Measurements from ENCODE around the gene PRKG1.

Gene PRKG1

GRCh38 chr10:51861051-51861450 is 786.8 kb downstream of the PRKG1 start:
- no peak for DNase-seq

- no peak for DNase-seq
Observed at GRCh38 chr10:51861731-51862130, 787.4 kb downstream of the PRKG1 start.

GRCh38 chr10:51862149-51862548 is 787.9 kb downstream of the PRKG1 start:
- DNase-seq: no peak

GRCh38 chr10:51867956-51868355 is 793.7 kb downstream of the PRKG1 start:
- DNase-seq: no peak

GRCh38 chr10:51874131-51874530 is 799.8 kb downstream of the PRKG1 start:
- no peak for DNase-seq

GRCh38 chr10:51875610-51876009 is 801.3 kb downstream of the PRKG1 start:
- no peak for DNase-seq

- DNase-seq: no peak
Observed at GRCh38 chr10:51876503-51876902, 802.2 kb downstream of the PRKG1 start.

GRCh38 chr10:51876979-51877378 is 802.7 kb downstream of the PRKG1 start:
- DNase-seq: no peak

GRCh38 chr10:51877636-51878035 is 803.3 kb downstream of the PRKG1 start:
- no peak for DNase-seq

GRCh38 chr10:51878695-51879094 is 804.4 kb downstream of the PRKG1 start:
- DNase-seq: no peak

GRCh38 chr10:51879238-51879637 is 805.0 kb downstream of the PRKG1 start:
- DNase-seq: no peak

GRCh38 chr10:51881213-51881612 is 806.9 kb downstream of the PRKG1 start:
- no peak for DNase-seq

GRCh38 chr10:51886438-51887068 is 812.3 kb downstream of the PRKG1 start:
- DNase-seq: no peak

- no peak for DNase-seq
Observed at GRCh38 chr10:51888263-51888662, 814.0 kb downstream of the PRKG1 start.

- DNase-seq: no peak
Observed at GRCh38 chr10:51892313-51892712, 818.0 kb downstream of the PRKG1 start.

- DNase-seq: peak; percentile 29
Observed at GRCh38 chr10:51892965-51893658, 818.8 kb downstream of the PRKG1 start.

GRCh38 chr10:51894771-51895578 is 820.7 kb downstream of the PRKG1 start:
- DNase-seq: no peak

GRCh38 chr10:51896849-51897248 is 822.6 kb downstream of the PRKG1 start:
- no peak for DNase-seq

GRCh38 chr10:51897560-51897959 is 823.3 kb downstream of the PRKG1 start:
- no peak for DNase-seq

- no peak for DNase-seq
Observed at GRCh38 chr10:51900180-51900579, 825.9 kb downstream of the PRKG1 start.

- DNase-seq: no peak
Observed at GRCh38 chr10:51903675-51904074, 829.4 kb downstream of the PRKG1 start.

GRCh38 chr10:51905032-51905431 is 830.7 kb downstream of the PRKG1 start:
- DNase-seq: no peak

- DNase-seq: no peak
Observed at GRCh38 chr10:51907361-51907760, 833.1 kb downstream of the PRKG1 start.

GRCh38 chr10:51910189-51910588 is 835.9 kb downstream of the PRKG1 start:
- no peak for DNase-seq

Measured in NCI-H2081 treated with DMSO at 0.1 percent for 48 hours (cell line).